GM18498 (cell line): ENCODE measurements around the gene BZW2.

Experiments used
- ATAC-seq: cut with Tn5 transposase; IDR thresholded peaks from one replicate; pipeline ENCODE4 v1.9.1; 2021; ENCODE audit warnings: mild to moderate bottlenecking, moderate library complexity; ENCODE audit not compliant: unreplicated experiment

BZW2 gene

DNA sequence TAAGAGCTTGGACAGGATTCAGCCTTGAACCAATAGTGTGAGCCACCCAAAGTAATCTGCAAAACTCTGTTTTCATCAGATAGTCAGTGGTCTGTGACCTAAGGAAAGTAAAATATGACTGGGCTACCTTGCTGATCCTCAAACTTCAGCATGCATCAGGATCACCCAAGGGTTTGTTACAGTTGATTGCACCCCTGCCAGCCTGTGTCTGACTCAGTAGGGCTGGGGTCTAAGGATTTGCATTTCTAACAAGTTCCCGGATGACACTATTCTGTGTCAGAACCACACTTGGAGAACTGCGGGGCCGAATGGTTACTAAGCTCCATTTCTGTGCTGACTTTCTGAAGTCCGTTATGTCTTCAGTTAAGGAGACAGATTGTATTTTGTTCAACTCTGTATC is 66.9 kb downstream of the BZW2 start:
- no peak for ATAC-seq

DNA sequence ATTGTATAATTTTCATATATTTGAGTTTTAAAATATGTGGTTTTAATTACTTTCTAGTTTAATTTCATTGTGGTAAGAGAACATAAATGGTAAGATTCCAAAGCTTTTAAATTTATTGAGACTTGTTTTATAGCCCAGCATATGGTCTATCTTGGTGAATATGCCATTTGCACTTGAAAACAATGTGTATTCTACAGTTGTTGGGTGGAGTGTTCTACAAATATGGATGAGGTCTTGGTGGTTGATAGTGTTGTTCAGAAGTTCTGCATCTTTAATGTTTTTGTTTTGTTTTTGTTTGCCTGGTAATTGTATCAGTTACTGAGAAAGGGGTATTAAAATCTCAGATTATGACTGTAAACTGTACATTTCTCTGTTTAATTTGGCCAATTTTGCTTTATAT is 69.9 kb downstream of the BZW2 start:
- no peak for ATAC-seq

DNA sequence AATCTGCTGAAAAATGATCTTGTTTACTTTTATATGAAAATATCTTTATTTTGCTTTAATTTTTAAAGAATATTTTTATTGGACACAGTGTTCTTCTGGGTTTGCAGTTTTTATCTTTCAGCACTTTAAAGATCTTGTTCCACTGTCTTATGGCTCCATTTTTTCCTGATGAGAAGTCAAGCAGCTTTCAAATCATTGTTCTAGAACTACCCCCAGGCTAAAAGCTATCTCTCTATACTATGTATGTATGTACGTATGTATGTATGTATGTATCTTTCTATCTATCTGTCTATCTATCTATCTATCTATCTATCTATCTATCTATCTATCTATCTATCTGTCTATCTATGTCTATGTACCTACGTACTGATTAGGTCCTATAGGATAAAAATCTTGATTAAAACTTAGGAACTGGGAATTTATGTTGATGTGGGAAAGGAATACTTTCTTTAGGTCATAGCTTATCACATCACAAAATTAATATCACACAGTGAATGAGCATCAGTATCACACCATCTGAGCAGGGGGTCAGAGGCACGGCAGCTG is 72.2 kb downstream of the BZW2 start:
- no peak for ATAC-seq

DNA sequence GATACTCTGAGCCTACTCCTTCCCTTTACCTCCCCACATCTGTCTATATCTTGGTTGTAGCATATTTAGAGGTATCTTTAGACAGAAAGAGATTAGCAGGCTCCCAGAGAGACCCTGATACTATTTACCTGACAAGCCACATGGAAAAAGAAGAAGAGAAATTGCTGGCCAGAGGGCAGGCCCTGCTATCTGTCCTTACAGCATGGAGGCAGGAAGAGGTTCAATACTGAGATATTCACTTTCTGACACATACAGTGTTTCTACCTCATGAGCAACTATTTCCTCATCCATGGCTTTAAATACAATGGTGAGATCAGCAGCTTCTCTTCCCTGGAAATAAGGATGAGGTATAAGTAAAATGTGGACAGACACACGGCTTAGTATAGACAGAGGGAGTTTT is 73.7 kb downstream of the BZW2 start:
- ATAC-seq = no peak

DNA sequence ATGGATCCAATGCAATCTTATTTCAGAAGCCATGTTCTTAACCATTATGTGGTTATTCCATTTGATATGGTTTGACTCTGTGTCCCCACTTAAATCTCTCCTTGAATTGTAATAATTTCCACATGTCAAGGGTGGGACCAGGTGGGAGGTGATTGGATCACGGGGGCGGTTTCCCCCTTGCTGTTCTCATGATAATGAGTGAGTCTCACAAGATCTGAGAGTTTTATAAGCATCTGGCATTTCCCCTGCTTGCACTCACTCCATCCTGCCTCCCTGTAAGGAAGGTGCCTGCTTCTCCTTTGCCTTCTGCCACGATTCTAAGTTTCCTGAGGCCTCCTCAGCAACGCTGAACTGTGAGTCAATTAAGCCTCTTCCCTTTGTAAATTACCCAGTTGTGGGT is 75.6 kb downstream of the BZW2 start:
- no peak for ATAC-seq

- ATAC-seq = no peak
These were observed 78.4 kb downstream of the BZW2 start for GRCh38 chr7:16724344-16724743.

DNA sequence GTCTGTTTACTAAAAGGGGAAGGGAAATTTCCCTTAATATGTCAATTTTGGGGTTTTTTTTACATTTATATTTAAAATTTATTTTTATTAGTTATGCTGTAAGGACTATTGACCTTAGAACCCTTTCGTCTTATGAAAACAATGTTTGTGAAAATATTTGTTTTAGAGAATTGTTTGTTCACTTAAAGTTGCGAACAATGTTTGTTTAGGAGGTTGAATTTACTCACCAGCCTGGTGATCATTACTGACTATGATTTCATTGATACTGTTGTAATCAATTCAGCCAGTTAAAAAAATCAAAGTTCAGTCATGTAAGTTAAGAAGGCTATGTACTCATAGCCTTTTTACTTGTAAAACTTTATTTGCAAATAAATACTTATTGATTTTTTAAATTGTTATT is 80.2 kb downstream of the BZW2 start:
- no peak for ATAC-seq

DNA sequence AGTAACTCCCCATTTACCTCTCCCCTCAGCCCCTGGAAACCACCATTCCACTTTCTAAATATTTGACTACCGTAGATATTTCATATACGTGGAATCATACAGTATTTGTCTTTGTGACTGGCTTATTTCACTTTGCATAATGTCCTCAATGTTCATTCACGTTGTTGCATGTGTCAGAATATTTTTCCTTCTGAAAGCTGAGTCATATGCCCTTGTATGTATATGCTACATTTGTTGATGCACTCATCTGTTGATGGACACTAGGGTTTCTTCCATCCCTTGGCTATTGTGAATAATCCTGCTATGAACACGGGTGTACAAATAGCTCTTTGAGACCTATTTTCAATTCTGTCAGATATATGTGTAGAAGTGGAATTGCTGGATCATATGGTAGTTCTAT is 81.8 kb downstream of the BZW2 start:
- ATAC-seq = no peak

DNA sequence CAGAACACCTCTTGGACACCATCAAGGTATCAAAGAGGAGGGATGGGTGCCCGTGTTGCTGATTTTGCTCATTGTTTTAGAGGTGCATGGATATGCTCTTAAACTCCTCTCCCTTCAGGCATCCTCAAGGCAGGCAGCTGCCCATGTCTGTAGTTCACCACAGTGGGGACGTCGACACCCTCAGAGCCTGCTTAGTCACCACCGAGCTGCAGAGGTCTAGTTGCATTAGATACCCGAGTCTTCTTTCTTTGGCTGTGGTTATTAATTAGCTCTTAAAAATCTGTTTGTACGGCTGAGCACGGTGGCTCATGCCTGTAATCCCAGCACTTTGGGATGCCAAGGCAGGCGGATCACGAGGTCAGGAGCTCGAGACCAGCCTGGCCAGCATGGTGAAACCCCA is 82.8 kb downstream of the BZW2 start:
- ATAC-seq = no peak

DNA sequence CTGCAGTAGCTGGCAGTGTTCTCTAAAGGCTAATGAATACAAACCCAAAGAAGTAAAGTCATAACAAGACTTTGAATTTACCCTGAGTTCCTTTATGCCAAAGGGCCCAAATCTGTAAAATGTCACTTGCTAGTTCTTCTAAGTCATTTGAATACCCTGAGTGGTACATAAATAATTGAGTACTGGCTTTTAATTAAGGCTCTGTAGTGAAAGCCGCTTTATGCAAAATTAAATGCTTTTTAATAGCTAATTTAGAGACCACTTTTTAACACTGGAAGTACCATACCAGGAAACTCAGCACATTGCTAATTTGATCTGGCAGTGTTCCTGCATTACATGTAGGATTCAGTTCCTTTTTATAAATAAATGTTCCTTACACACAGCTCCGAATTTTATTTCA is 83.6 kb downstream of the BZW2 start:
- no peak for ATAC-seq

GRCh38 chr7:16730937-16731336 is 85.0 kb downstream of the BZW2 start:
- ATAC-seq = no peak

- ATAC-seq = no peak
These were observed 86.8 kb downstream of the BZW2 start for GRCh38 chr7:16732828-16733227.

DNA sequence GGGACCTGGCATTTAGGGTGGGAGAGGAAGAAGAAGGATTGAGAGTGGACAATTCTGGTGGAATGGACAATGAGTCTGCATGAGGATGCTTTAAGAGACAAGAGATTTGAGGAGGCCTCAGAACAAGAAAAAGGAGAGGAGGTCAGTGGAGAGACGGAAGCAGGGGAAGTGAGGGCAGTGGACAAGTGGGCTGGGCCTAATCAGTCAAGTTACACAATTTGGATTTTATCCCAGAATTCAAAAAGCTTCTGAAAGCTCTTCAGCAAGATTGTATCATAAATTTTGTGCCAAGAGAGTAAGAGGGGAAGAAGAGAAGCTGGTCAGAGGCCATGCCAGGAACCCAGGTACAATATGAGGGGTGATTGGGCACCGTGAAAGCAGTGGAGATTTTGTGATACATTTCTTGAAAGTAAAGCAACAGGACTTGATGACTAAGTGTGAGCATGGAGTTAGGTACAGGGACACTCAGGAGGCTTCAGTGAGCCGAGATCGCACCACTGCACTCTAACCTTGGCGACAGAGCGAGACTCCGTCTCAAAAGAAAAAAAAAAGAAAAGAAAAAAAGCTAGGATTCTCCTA is 88.3 kb downstream of the BZW2 start:
- ATAC-seq = no peak

GRCh38 chr7:16735020-16735419 is 89.0 kb downstream of the BZW2 start:
- ATAC-seq = no peak

DNA sequence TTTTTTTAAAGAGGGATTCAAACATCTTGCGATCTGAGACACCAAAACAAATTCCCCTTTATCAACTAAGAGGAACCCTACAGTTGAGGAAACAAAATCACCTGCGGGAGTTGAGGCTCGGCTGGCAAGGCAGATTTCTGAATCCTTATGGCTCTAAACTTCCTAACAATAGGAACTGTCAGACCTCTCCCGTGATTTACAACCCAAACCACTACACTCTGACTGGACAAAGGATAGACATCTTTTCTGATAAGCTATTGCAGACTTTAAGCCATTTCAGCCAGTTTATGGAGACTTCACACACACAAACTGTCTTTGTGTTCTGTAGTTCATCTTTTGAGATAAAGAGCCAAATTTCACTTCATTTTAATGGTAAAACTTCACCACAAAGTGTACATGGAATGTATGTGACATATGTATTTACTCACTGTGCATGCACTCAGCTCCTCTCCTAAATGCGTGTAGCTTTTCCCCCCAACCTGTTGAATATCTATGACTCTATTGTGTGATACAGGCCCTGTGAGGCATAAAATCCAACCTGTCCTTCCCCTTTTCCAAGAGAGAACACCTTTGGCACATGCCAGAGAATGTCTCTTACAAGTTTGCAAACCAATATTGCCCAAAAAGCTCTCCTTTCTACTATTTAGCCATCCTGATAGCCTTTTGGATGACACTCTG is 92.2 kb downstream of the BZW2 start:
- no peak for ATAC-seq

DNA sequence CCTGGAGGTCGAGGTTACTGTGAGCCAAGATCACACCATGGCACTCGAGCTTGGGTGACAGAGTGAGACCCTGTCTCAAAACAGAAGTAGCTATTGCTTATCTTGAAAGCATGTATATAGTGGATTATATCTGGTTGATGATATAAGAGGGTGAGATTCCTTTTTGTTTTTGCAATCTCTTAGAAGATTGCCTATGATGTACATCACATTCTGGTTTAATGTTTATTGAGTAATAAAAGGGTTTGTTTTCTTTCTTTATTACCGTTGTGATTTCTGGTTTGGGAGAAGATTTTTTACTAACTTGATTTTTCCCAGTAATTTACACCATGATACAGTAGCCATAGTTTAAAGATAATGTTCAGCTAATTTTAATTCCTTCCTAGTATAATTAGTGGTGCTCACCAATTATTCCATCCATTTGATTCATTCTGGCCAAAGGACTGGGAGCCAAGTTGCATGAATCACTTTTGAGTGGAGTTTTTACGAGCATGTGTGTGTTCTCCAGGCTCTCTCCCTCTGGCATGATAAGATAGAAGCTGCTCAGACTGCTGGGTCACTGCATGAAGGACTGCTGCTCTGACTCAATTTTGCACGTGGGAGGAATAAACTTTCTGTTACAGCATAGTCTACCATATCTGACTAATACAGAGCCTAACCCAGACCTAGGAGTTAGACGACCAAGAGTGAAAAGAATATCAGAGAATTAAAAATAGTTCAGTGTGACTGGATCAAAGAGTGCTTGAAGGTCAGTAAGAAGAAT is 94.1 kb downstream of the BZW2 start:
- ATAC-seq = no peak

DNA sequence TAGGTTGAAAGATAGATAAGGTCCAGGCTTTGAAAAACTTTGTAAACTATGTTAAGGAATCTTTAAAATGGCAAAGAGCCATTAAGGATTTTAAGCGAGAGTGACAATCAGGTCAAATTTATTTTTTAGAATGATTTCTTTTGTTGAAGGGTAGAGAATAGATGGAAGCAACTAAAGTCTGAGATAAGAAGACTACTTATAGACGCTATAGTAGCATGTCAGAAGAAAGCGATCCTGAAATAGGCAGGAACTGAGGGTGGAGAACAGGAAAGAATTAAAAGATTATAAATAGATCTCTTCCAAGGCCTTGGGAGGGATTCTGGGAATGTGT is 94.6 kb downstream of the BZW2 start:
- ATAC-seq = no peak

DNA sequence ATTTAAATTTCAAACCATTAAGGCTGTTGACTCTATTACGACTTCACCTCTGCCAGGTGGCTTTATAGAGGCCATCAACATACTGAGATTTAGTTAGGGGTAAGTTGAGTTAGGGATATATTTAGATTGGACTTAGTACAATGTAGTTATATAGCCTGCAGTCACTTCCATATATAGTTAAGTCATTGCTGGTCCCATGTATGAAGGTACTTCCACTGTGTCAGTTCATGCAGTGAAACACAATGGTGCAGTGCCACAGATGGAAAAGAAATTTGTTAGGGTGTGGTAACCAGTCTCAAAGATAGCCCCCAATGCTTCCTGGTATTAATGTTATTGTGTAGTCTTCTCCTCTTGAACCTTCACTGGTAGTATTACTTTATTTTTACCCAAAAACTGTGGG is 95.0 kb downstream of the BZW2 start:
- ATAC-seq = no peak

GRCh38 chr7:16741676-16742075 is 95.7 kb downstream of the BZW2 start:
- ATAC-seq = no peak

DNA sequence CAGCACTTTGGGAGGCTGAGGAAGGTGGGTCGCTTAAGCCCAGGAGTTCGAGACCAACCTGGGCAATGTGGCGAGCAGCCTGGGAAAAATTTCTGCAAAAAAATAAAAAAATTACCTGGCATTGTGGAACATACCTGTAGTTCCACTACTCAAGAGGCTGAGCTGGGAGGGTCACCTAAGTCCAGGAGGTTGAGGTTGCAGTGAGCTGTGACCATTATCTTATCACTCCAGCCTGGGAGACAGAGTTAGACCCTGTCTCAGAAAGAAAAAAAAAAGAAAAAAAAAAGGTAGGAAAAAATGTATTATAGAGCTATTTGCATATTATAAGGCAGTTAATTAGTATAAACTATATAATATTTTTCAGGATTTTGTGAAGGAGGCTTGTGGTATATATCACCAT is 96.6 kb downstream of the BZW2 start:
- no peak for ATAC-seq

DNA sequence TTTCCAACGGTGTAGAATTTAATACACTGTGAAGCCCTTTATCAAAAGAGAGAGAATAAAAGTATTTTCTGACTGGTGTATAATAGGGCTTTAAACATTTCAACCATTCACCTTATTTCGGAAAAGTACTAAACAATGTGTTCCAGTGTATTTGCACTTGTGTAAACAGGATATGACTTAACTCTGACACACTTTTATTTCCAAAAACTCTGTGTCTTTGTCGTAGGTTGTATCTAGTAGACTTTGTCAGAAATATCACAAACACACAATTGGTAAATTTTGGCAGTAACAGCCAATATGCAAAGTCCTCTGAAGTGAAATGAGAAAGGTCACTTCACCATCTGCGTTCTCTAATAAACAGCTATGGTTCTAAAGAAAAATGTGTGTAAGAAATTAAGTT is 97.3 kb downstream of the BZW2 start:
- ATAC-seq = no peak

DNA sequence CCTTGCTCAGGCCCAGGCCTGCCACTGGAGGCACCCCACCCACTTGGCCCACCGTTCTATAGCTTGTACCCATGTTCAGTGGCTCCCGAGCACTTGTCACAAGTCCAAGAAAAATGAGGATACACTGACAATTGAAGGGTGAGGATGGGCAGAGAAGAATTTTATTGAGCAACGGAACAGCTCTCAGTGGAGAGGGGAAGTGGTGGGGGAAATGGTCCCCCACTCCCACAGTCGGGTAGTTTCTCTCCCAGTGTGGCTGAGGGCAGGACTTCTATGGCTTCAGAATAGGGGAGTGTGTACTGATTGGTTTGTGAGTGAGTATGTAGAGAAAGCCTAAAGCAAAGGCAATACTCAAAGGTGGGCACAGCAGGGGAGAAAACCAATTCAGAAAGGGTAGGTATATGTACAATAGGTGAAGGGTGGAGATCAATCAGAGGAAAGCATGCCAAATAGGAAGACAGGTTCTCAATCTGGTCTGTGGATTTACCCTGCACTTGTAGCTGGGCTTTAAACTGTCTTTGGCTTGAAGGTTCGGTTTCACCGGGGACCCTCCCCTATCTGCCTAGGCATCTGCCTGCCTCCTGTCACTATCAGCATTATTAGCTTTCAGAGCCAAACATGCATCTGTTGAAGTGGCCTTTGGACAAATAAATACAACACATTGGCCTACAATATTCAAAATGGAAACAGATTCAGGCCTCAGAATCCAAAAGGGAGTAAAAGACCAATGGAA is 98.7 kb downstream of the BZW2 start:
- ATAC-seq = no peak
